C4-2B (cell line): ENCODE measurements around the gene POLR2L.

Experiments used
- CTCF ChIP-seq: fragments of 450-650 bp; conservative IDR thresholded peaks from 2 replicates; pipeline ENCODE4 v1.5.1; 2017; ENCODE audit warnings: mild to moderate bottlenecking
- ZFX ChIP-seq: fragments of 450-650 bp; IDR thresholded peaks from 2 replicates; pipeline ENCODE4 v1.6.1; 2017

DNA sequence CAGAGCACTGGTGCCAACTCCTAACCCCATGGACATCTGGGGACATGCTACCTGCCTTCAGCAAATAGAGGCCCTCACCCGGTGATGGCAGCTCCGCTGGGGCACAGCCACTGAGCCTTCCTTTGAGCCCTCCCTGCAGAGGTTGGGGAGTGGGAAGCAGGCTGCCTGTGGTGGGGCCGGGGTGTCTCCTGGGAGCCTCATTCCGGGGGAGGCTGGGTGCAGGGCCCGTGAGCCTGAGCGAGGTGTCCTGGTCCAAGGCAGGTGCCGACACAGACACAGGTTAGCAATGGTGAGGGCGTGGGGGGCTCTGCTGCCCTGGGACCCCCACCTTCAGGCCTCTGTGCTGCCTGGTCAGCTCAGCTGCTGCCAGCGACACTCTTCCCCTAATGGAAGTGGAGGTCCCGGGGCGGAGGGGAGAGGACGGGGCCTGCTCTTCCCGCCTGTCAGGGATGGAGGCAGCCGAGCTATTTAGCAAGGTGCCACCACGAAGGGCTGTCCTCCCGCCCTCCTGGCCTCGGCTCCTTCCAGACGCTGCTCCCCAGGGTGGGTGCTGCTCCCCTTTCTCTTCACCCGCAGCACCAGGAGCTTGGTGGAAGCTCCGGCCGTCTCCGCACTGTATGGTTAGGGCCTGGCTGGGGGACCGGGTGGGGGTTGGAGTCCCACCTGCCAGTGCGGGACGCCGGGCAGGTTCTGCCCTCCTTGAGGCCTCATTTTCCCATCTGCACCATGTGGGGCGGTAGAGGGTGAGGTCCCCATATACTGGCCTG lies 11.5 kb upstream of the POLR2L start:
- TF ChIP-seq CTCF = no peak
- no peak for TF ChIP-seq ZFX
